Transverse colon (tissue), 4 donors: ENCODE measurements around the gene BORCS6. TPM values are rescaled to one million over a fixed set of nuclear protein-coding genes. Genes with fewer than 3 reads are reported as not detected.

Experiments used
- DNase-seq: peaks from one replicate; pipeline ENCODE4 v3.0.0-alpha.2; 2019
- H3K27ac ChIP-seq, 4 donors: fragments of 200-600 bp; sonication (generic); 2 replicates each; pipeline ENCODE4 v1.5.1; 2016 to 2018; ENCODE audit warnings: inconsistent platforms in 4 of 4
- H3K27me3 ChIP-seq: fragments of 200-600 bp; sonication (generic); 2 replicates; pipeline ENCODE4 v1.5.1; 2017; ENCODE audit warnings: inconsistent platforms
- H3K36me3 ChIP-seq, 4 donors: fragments of 200-600 bp; sonication (generic); 2 replicates each; pipeline ENCODE4 v1.5.1; 2017 to 2019; ENCODE audit warnings: inconsistent platforms in 4 of 4
- H3K4me1 ChIP-seq, 4 donors: fragments of 200-600 bp; sonication (generic); 2 replicates each; pipeline ENCODE4 v1.5.1; 2017 to 2020; ENCODE audit warnings: inconsistent platforms in 4 of 4
- H3K4me3 ChIP-seq, 4 donors: fragments of 200-600 bp; sonication (generic); 1 replicate in 1 of 4; 2 replicates in 3 of 4; pipeline versions ENCODE4 v1.5.1 to v1.6.1; 2017 to 2019; ENCODE audit warnings: inconsistent platforms in 4 of 4
- H3K9me3 ChIP-seq, 2 donors: fragments of 200-600 bp; sonication (generic); 2 replicates each; pipeline ENCODE4 v1.5.1; 2017 to 2019; ENCODE audit warnings: inconsistent platforms in 2 of 2
- EP300 ChIP-seq: sonication (generic); formaldehyde crosslinking; IDR thresholded peaks from one replicate; pipeline ENCODE4 v1.6.1; 2017; ENCODE audit warnings: antibody characterized with exemption, low read depth
- POLR2A ChIP-seq: fragments of 450-650 bp; IDR thresholded peaks from one replicate; pipeline ENCODE4 v1.6.1; 2016; ENCODE audit warnings: antibody characterized with exemption, mild to moderate bottlenecking, moderate library complexity
- POLR2AphosphoS5 ChIP-seq, 3 donors: sonication (generic); formaldehyde crosslinking; IDR thresholded peaks; one replicate each; pipeline ENCODE4 v1.6.1; 2016; ENCODE audit warnings: antibody characterized with exemption in 3 of 3
- WGBS, 2 donors: methylation state at CpG; one replicate each; pipeline ENCODE4 v1.1.5; 2018; ENCODE audit warnings: low coverage in 1 of 2; 5-methylcytosine and 5-hydroxymethylcytosine counted together
- in situ Hi-C, 4 donors: fragments of 200-750 bp; cut with MboI; loops; one replicate each; pipeline versions ENCODE4 v1.15.0 to v1.15.1; 2017; ENCODE audit warnings: low sequenced_read_pairs in 3 of 4, low pct_ligation_motif_present in 1 of 4, low pct_unique_long_range_greater_than_20kb in 1 of 4
- intact Hi-C: fragments of 100-400 bp; cut with DNase I; formaldehyde crosslinking; loops from one replicate; pipeline ENCODE4 v1.15.1; 2023; ENCODE audit warnings: low total_unique reads
- total RNA-seq, 4 donors: library from RNA; depleted of rRNA; stranded (reverse); fragments of >200 nt; gene quantifications; one replicate each; pipeline ENCODE4 v1.1.0, GENCODE V29; 2016
- TF ChIP-seq, protein P1 (sequence below), 5 experiments: fragments of 200-600 bp in 3 of 5; fragments of 450-650 bp in 2 of 5; sonication (generic) in 3 of 5; IDR thresholded peaks; 1 replicate in 2 of 5; 2 replicates in 3 of 5; pipeline ENCODE4 v1.5.1; 2016 to 2017; ENCODE audit warnings: antibody characterized with exemption in 5 of 5, inconsistent platforms in 3 of 5, mild to moderate bottlenecking in 2 of 5, moderate library complexity in 1 of 5

The BORCS6 gene
- total RNA-seq, 4 donors from 2014 or later: 3.2 to 17.1 (median 12.7) TPM

DNA sequence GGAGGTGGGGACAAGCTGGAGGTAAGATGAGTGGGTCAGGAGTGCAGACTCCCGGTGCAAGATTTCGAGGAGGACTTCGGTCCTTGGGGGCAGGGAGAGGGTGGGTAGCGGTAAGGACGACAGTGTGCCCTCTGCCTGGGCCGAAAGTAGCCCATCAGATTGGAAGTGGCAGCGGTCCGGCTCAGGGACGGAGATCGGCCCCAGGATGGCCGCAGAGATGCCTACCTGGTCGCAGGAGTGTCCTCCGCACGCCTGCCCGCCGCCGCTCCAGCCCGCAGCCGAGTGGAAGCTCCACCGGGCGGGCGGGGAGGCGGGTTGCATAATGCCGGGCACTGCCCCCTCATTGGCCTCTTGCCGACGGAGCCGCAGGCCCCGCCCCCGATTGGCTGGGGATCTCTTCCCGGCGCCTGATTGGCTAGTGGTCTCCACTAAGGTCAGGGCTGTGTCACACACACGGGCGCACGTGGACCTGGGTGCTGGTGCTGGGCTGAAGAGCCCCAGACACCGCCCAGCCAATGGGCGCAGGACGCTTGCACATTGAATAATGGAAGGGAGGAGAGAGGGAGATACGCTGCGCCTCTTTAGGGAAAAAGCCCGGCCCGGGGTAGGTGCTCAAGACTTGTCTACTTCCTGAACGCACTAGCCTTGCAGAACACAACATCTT, 37.7 kb downstream of the BORCS6 start, which contains the start of gene PER1:
PER1 (minus strand) TSS at position 293 of the 664 bp plus-strand sequence. CDS start 1,698 bp downstream, outside the sequence.
- Histone ChIP-seq H3K27me3 (no peaks in the 10 kb centered on the region), H3K4me3 (peak within 1 kb of the TSS; percentile 46 to 92 (median 67)), H3K9me3 (no peaks in the 10 kb centered on the region), H3K4me1 (peaks cover 10 to 47% (median 40%) of the 10 kb centered on the region in 4 donors), H3K36me3 (peaks cover 0 to 33% (median 22%) of the 10 kb centered on the region in 4 donors), H3K27ac (peak within 1 kb of the TSS; percentile 95 to 100 (median 99))
- intact Hi-C loops (no loop called here), in situ Hi-C loops (no loop called here)
- 6% methylated on average over 42 of the region's 42 CpGs; no CpG with 5 or more reads in 1 of the 2 donors for WGBS, 2 donors
- TF ChIP-seq POLR2A (peak; percentile 93), EP300 (peak; percentile 81), POLR2AphosphoS5 (IDR thresholded peaks at IDR 0.05) (peak; percentile 98 to 99 (median 98))
- TF ChIP-seq, protein P1, sequence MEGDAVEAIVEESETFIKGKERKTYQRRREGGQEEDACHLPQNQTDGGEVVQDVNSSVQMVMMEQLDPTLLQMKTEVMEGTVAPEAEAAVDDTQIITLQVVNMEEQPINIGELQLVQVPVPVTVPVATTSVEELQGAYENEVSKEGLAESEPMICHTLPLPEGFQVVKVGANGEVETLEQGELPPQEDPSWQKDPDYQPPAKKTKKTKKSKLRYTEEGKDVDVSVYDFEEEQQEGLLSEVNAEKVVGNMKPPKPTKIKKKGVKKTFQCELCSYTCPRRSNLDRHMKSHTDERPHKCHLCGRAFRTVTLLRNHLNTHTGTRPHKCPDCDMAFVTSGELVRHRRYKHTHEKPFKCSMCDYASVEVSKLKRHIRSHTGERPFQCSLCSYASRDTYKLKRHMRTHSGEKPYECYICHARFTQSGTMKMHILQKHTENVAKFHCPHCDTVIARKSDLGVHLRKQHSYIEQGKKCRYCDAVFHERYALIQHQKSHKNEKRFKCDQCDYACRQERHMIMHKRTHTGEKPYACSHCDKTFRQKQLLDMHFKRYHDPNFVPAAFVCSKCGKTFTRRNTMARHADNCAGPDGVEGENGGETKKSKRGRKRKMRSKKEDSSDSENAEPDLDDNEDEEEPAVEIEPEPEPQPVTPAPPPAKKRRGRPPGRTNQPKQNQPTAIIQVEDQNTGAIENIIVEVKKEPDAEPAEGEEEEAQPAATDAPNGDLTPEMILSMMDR (IDR thresholded peaks at IDR 0.05): no peak
- peak; percentile 97 for DNase-seq

DNA sequence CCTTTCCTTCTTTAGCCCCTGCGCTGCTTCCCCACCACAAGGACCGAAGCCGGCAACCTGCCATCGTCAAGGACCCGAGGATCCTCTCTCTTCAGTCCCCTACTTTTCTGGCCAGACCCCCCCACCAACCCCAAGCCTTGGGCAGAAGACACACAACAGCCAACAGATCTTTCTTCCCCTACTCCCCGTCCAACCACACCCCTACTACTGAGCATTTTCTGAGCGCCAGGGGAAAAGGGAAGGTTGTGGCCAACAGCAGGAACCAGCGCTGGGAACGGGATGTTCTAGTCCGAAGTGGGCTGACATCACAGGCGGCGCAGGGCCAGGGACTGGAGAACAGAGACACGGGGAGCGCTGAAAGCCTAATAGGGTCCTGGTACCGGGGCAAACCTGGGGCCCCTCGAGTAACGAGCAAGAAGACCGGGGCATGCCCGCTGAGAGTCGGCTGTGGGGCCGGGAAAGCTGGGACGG, 38.3 kb downstream of the BORCS6 start:
- peak overlapping the region; percentile 95 to 100 (median 99) for H3K27ac ChIP-seq
- peaks cover 10 to 43% (median 35%) of the 10 kb centered on the region in 4 donors for H3K4me1 ChIP-seq
- in situ Hi-C loops: no loop called here
- no peaks in the 10 kb centered on the region for H3K9me3 ChIP-seq
- H3K36me3 ChIP-seq: peaks cover 0 to 39% (median 25%) of the 10 kb centered on the region in 4 donors
- intact Hi-C loops: no loop called here
- 4% methylated on average over 22 of the region's 22 CpGs; no CpG with 5 or more reads in 1 of the 2 donors for WGBS, 2 donors
- peak; percentile 91 for DNase-seq
- no peaks in the 10 kb centered on the region for H3K27me3 ChIP-seq
- TF ChIP-seq EP300 (peak; percentile 99), POLR2AphosphoS5 (IDR thresholded peaks at IDR 0.05) (peak; percentile 62 to 87 (median 86))
- TF ChIP-seq, protein P1 (IDR thresholded peaks at IDR 0.05): no peak
- peak overlapping the region; percentile 46 to 92 (median 67) for H3K4me3 ChIP-seq

DNA sequence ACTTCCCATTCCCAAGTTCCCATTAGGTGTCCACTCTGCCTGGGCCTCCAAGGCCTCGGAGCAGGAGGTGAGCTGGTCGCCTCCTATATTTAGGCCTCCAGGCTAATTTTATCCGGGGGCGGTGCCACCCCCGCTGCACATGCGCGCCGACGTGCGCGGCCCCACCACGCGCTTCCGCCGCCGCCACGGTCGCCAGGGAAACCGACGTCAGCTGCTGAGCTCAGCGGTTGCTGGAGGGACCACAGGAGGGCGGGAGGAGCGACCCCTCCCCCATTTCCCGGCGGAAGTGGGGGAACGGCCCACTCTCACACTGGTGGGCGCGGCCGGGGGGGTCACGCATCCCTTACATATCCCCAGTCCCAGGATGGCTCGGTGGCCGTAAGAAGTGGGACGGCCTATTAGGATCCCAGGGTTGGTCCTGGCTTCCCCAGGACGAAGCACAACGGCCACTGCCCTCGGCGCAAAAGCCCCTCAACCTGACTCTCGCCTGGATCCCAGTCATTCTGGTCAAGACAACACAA, 38.8 kb downstream of the BORCS6 start:
- 0% methylated on average over 13 of the region's 38 CpGs; no CpG with 5 or more reads in 1 of the 2 donors for WGBS, 2 donors
- no peaks in the 10 kb centered on the region for H3K27me3 ChIP-seq
- peak; percentile 92 for DNase-seq
- intact Hi-C loops (no loop called here), in situ Hi-C loops (no loop called here)
- TF ChIP-seq POLR2A: no peak
- TF ChIP-seq, protein P1 (IDR thresholded peaks at IDR 0.05): peak in 1 of 5 experiments; percentile 38
- peak; percentile 76 to 84 (median 82) for TF ChIP-seq POLR2AphosphoS5 (IDR thresholded peaks at IDR 0.05)
- TF ChIP-seq EP300: peak; percentile 57
- H3K27ac ChIP-seq: peak overlapping the region; percentile 95 to 100 (median 99)
- peaks cover 10 to 43% (median 35%) of the 10 kb centered on the region in 4 donors for H3K4me1 ChIP-seq
- peaks cover 0 to 44% (median 28%) of the 10 kb centered on the region in 4 donors for H3K36me3 ChIP-seq
- H3K4me3 ChIP-seq: peak overlapping the region; percentile 46 to 92 (median 67)
- no peaks in the 10 kb centered on the region for H3K9me3 ChIP-seq
